Measurements from ENCODE around the gene SNU13. TPM values are rescaled to one million over a fixed set of nuclear protein-coding genes. Genes with fewer than 3 reads are reported as not detected.
"Not testable (repeated sequence)": the region's sequence is repeated elsewhere in the genome, so short reads cannot be mapped to it uniquely, and the experiment has no call there.

SNU13 gene
- total RNA-seq, 3 donors from 2014 or later = 97.9 to 145 (median 127) TPM

DNA sequence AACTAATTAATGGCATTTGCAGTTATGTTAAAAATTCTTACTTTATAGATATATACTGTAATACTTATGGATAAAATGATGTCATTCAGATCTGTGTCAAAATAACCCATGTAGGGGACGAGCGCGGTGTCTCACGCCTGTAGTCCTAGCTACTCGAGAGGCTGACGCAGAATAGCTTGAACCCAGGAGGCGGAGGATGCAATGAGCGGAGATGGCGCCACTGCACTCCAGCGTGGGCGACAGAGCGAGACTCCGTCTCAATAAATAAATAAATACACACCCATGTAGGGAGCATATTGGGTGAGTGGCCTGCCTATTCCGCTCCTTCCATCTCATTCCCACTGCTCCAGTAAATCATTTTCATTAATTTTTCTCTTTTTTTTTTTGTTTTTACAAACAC, 7.1 kb downstream of the SNU13 start:
- H3K4me1 ChIP-seq = no peaks in the 10 kb centered on the region
- H3K27me3 ChIP-seq = no peaks in the 10 kb centered on the region
- H3K9me3 ChIP-seq = no peaks in the 10 kb centered on the region
- peaks cover 5% of the 10 kb centered on the region for H3K36me3 ChIP-seq
- peak overlapping the region in 1 of 2 donors; percentile 88 for H3K27ac ChIP-seq
- DNase-seq (ENCODE audit: low spot score in 2 of 2) = peak in 1 of 2 donors; percentile 24
- intact Hi-C loops (cut with DNase I; ENCODE audit: low total_unique reads) = no loop called here
- peak overlapping the region; percentile 51 to 65 (median 58) for H3K4me3 ChIP-seq
- TF ChIP-seq POLR2AphosphoS5 (IDR thresholded peaks at IDR 0.05) (no peak), POLR2A (IDR thresholded peaks at IDR 0.05) (no peak)
- TF ChIP-seq, protein P1, sequence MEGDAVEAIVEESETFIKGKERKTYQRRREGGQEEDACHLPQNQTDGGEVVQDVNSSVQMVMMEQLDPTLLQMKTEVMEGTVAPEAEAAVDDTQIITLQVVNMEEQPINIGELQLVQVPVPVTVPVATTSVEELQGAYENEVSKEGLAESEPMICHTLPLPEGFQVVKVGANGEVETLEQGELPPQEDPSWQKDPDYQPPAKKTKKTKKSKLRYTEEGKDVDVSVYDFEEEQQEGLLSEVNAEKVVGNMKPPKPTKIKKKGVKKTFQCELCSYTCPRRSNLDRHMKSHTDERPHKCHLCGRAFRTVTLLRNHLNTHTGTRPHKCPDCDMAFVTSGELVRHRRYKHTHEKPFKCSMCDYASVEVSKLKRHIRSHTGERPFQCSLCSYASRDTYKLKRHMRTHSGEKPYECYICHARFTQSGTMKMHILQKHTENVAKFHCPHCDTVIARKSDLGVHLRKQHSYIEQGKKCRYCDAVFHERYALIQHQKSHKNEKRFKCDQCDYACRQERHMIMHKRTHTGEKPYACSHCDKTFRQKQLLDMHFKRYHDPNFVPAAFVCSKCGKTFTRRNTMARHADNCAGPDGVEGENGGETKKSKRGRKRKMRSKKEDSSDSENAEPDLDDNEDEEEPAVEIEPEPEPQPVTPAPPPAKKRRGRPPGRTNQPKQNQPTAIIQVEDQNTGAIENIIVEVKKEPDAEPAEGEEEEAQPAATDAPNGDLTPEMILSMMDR (IDR thresholded peaks at IDR 0.05) = no peak

GRCh38 chr22:41676134-41676533, 12.5 kb downstream of the SNU13 start:
- no peaks in the 10 kb centered on the region for H3K27me3 ChIP-seq
- H3K27ac ChIP-seq = no peak overlapping the region
- intact Hi-C loops (cut with DNase I; ENCODE audit: low total_unique reads) = no loop called here
- TF ChIP-seq, protein P1 (IDR thresholded peaks at IDR 0.05) = no peak
- no peak for TF ChIP-seq POLR2A (IDR thresholded peaks at IDR 0.05)
- no peak for TF ChIP-seq POLR2AphosphoS5 (IDR thresholded peaks at IDR 0.05)
- peaks cover 5% of the 10 kb centered on the region for H3K36me3 ChIP-seq
- H3K4me1 ChIP-seq = no peaks in the 10 kb centered on the region
- no peaks in the 10 kb centered on the region for H3K9me3 ChIP-seq
- no peak overlapping the region for H3K4me3 ChIP-seq
- peak in 1 of 2 donors; percentile 3 for DNase-seq (ENCODE audit: low spot score in 2 of 2)

DNA sequence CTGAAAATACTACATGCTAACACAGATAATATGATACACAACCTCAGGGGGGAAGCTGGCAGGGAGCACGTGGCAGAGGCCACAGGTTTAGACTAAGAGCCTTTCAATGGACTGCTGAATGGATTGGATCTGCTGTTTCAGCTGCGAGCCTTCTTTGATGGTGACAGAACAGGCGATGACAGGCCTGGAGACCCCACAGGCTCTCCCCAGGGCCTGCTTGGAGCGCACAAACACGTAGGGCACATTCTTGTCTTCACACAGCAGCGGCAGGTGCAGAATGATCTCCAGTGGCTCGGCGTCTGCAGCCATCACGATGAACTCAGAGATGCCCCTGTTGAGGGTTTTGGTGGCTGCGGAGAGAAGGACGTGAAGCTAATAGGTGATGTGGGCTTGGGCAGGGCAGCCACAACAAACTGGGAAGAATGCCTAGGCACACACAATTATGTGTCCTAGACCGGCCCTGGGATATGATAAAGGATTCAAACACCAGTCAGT, 13.8 kb downstream of the SNU13 start:
- no peaks in the 10 kb centered on the region for H3K9me3 ChIP-seq
- TF ChIP-seq, protein P1 (IDR thresholded peaks at IDR 0.05) = no peak
- TF ChIP-seq POLR2A (IDR thresholded peaks at IDR 0.05) = no peak
- TF ChIP-seq POLR2AphosphoS5 (IDR thresholded peaks at IDR 0.05) = no peak
- intact Hi-C loops (cut with DNase I; ENCODE audit: low total_unique reads) = no loop called here
- H3K4me3 ChIP-seq = no peak overlapping the region
- H3K27me3 ChIP-seq = no peaks in the 10 kb centered on the region
- no peak overlapping the region for H3K27ac ChIP-seq
- H3K4me1 ChIP-seq = no peaks in the 10 kb centered on the region
- peak in 1 of 2 donors; percentile 3 for DNase-seq (ENCODE audit: low spot score in 2 of 2)
- peaks cover 4% of the 10 kb centered on the region for H3K36me3 ChIP-seq

GRCh38 chr22:41672780-41673509, 15.7 kb downstream of the SNU13 start:
- TF ChIP-seq, protein P1 (IDR thresholded peaks at IDR 0.05) = peak in 2 of 3 donors; percentile 22
- TF ChIP-seq POLR2A (IDR thresholded peaks at IDR 0.05) = no peak
- TF ChIP-seq POLR2AphosphoS5 (IDR thresholded peaks at IDR 0.05) = no peak
- Histone ChIP-seq H3K36me3 (no peaks in the 10 kb centered on the region), H3K4me3 (no peak overlapping the region), H3K4me1 (no peaks in the 10 kb centered on the region), H3K27me3 (no peaks in the 10 kb centered on the region), H3K9me3 (no peaks in the 10 kb centered on the region), H3K27ac (no peak overlapping the region)
- intact Hi-C loops (cut with DNase I; ENCODE audit: low total_unique reads) = no loop called here
- no peak for DNase-seq (ENCODE audit: low spot score in 2 of 2)

DNA sequence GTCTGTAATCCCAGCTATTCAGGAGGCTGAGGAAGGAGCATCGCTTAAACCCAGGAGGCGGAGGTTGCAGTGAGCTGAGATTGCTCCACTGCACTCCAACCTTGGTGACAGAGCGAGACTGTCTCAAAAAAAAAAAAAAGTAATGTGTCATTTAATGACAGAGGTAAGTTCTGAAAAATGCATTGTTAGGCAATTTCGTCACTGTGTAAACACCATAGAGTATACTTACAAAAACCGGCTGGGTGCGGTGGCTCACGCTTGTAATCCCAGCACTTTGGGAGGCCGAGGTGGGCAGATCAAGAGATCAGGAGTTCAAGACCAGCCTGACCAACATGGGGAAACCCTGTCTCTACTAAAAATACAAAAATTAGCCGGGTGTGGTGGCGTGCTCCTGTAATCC, 16.6 kb downstream of the SNU13 start:
- H3K27ac ChIP-seq; H3K4me3 ChIP-seq; intact Hi-C loops (cut with DNase I; ENCODE audit: low total_unique reads); H3K27me3 ChIP-seq; H3K36me3 ChIP-seq; H3K4me1 ChIP-seq; H3K9me3 ChIP-seq; DNase-seq (ENCODE audit: low spot score in 2 of 2): not testable (repeated sequence)
